ENCODE measurements around the gene DYNC2LI1.

The DYNC2LI1 gene

GRCh38 chr2:43851011-43851980, 77.5 kb downstream of the DYNC2LI1 start:
- DNase-seq, result no peak

- DNase-seq, result no peak
Observed at GRCh38 chr2:43852196-43852730, 78.4 kb downstream of the DYNC2LI1 start.

GRCh38 chr2:43853141-43854081, 79.6 kb downstream of the DYNC2LI1 start:
- DNase-seq, result no peak

GRCh38 chr2:43854671-43855070, 80.8 kb downstream of the DYNC2LI1 start:
- no peak for DNase-seq

DNA sequence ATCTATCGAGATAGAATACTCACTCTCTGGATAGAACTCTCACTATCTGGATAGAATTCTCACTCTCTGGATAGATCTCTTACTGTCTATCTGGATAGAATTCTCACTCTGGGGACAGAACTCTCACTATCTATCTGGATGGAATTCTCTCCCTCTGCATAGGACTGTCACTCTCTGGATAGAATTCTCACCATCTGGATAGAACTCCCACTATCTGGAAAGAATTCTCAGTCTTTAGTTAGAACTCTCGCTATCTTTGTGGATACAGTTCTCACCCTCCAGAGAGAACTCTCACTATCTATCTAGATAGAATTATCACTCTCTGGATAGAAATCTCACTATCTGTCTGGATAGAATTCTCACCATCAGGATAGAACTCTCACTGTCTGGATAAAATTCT, 81.5 kb downstream of the DYNC2LI1 start:
- no peak for DNase-seq

Measured in NCI-H1930 (cell line).